KMS-11 (cell line): ENCODE measurements around the gene ACSM2A.
"Not testable (repeated sequence)": the region's sequence is repeated elsewhere in the genome, so short reads cannot be mapped to it uniquely, and the experiment has no call there.

Source experiments
- H2AFZ ChIP-seq: fragments of 200-600 bp; sonication (generic); 2 replicates; pipeline ENCODE4 v1.6.1; 2016; ENCODE audit warnings: antibody characterized with exemption, mixed run types, low read depth
- H3K27ac ChIP-seq: fragments of 200-600 bp; sonication (generic); 2 replicates; pipeline ENCODE4 v1.6.1; 2016; ENCODE audit warnings: mild to moderate bottlenecking, mixed run types
- H3K27me3 ChIP-seq: fragments of 200-600 bp; sonication (generic); 2 replicates; pipeline ENCODE4 v1.6.1; 2017; ENCODE audit warnings: mild to moderate bottlenecking, low read depth, mixed run types, moderate library complexity; ENCODE audit not compliant: insufficient read depth
- H3K36me3 ChIP-seq: fragments of 200-600 bp; sonication (generic); 2 replicates; pipeline ENCODE4 v1.6.1; 2017; ENCODE audit warnings: mild to moderate bottlenecking, mixed run types; ENCODE audit not compliant: insufficient read depth
- H3K4me1 ChIP-seq: fragments of 200-600 bp; sonication (generic); 2 replicates; pipeline ENCODE4 v1.6.1; 2016; ENCODE audit warnings: mild to moderate bottlenecking, low read depth, mixed run types; ENCODE audit not compliant: poor library complexity, severe bottlenecking
- H3K4me2 ChIP-seq: fragments of 200-600 bp; sonication (generic); 2 replicates; pipeline ENCODE4 v1.7.0; 2016; ENCODE audit warnings: mild to moderate bottlenecking, mixed run types
- H3K4me3 ChIP-seq: fragments of 200-600 bp; sonication (generic); IDR thresholded peaks from 2 replicates; pipeline ENCODE4 v1.6.1; 2017; ENCODE audit warnings: low read depth, low read length, mixed read lengths; ENCODE audit not compliant: insufficient read depth
- H3K79me2 ChIP-seq: fragments of 200-600 bp; sonication (generic); 2 replicates; pipeline ENCODE4 v1.6.1; 2016; ENCODE audit warnings: low read depth, mixed run types; ENCODE audit not compliant: insufficient read depth
- H3K9ac ChIP-seq: fragments of 200-600 bp; sonication (generic); 2 replicates; pipeline ENCODE4 v1.6.1; 2016; ENCODE audit warnings: mild to moderate bottlenecking, mixed run types
- H4K20me1 ChIP-seq: fragments of 200-600 bp; sonication (generic); 2 replicates; pipeline ENCODE4 v1.6.1; 2016; ENCODE audit warnings: mild to moderate bottlenecking, mixed run types; ENCODE audit not compliant: insufficient read depth
- TF ChIP-seq, protein P1 (sequence below): fragments of 200-600 bp; sonication (generic); conservative IDR thresholded peaks from 2 replicates; pipeline ENCODE4 v1.6.1; 2017; ENCODE audit warnings: low read depth, mild to moderate bottlenecking, antibody characterized with exemption, low read length, moderate library complexity, mixed read lengths

ACSM2A gene

GRCh38 chr16:20459227-20459626, 7.9 kb downstream of the ACSM2A start:
- H3K9ac ChIP-seq, result not testable (repeated sequence)

DNA sequence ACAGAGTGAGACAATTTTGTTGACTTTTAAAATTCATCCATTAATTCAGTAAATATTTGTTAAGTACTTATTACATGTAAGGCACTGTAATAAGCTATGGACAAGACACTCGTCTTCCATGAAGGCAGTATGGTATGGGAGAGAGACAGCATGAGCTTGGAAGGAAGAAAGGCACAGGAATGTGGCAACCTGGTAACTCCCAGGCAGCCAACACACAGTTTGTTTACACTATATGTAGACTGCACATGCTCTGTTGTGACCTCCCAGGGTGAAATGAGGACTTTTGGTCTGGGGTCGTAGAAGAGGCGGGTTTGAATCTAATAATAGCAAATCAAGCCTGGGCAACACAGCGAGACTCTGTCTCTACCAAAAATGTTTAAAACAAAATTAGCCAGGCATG, 9.0 kb downstream of the ACSM2A start:
- not testable (repeated sequence) for H3K4me2 ChIP-seq, H4K20me1 ChIP-seq, H3K27ac ChIP-seq, H3K4me3 ChIP-seq, H3K27me3 ChIP-seq, H3K9ac ChIP-seq, H3K36me3 ChIP-seq, H3K4me1 ChIP-seq, H3K79me2 ChIP-seq, H2AFZ ChIP-seq

More at GRCh38 chr16:20459227-20459626, 7.9 kb downstream of the ACSM2A start:
- not testable (repeated sequence) for H3K4me2 ChIP-seq, H3K4me3 ChIP-seq, H3K36me3 ChIP-seq, H3K27ac ChIP-seq, H2AFZ ChIP-seq, H3K27me3 ChIP-seq, H3K79me2 ChIP-seq, H3K4me1 ChIP-seq, H4K20me1 ChIP-seq

DNA sequence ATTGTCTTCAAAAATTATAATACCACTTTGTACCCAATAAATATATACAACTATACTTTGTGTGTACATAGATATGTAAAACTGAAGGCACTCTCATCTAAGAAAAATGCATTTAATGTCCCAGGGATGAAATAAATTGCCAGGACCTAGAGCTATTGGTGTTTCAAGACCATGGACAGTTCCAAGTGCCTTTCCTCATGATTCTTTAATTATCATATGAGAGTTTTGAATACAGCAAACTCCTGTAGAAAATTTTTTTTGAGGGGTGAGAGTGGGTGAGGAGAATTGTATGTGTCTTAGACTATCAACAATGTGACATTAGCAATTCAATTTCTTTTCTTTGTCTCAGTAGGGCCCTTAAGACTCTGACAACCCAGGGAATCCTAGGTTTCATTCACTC, 17.6 kb downstream of the ACSM2A start:
- not testable (repeated sequence) for H3K79me2 ChIP-seq, H4K20me1 ChIP-seq, H3K36me3 ChIP-seq, H3K27ac ChIP-seq, H3K4me2 ChIP-seq, H2AFZ ChIP-seq, H3K27me3 ChIP-seq, H3K4me1 ChIP-seq, H3K9ac ChIP-seq, H3K4me3 ChIP-seq

DNA sequence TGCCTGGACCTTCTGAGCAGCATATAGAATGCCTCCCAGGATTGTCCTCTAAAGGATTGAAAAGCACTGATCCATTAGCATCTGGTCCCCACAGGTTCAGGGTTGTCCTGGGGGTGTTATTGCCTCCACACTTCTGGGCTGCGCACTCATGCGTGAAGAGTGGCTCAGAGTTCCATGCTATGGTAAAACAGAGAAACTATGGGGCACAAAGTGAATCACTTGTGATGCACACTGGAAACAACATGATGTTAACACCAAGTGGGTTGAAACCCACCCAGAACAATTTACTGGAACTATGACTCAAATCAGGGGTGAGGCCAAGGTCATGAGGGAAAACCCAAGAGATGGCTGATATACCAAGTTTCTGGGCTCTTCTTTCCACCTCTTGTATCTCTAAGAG, 18.6 kb downstream of the ACSM2A start:
- not testable (repeated sequence) for H3K79me2 ChIP-seq, H3K9ac ChIP-seq, H4K20me1 ChIP-seq, H3K36me3 ChIP-seq, H3K4me3 ChIP-seq, H3K27ac ChIP-seq, H2AFZ ChIP-seq, H3K27me3 ChIP-seq, H3K4me2 ChIP-seq, H3K4me1 ChIP-seq

- H3K4me2 ChIP-seq, H3K27ac ChIP-seq, H3K36me3 ChIP-seq, H2AFZ ChIP-seq, H3K27me3 ChIP-seq, H4K20me1 ChIP-seq, H3K9ac ChIP-seq, H3K79me2 ChIP-seq, H3K4me3 ChIP-seq, H3K4me1 ChIP-seq: not testable (repeated sequence)
Observed at GRCh38 chr16:20470732-20471131, 19.4 kb downstream of the ACSM2A start.

DNA sequence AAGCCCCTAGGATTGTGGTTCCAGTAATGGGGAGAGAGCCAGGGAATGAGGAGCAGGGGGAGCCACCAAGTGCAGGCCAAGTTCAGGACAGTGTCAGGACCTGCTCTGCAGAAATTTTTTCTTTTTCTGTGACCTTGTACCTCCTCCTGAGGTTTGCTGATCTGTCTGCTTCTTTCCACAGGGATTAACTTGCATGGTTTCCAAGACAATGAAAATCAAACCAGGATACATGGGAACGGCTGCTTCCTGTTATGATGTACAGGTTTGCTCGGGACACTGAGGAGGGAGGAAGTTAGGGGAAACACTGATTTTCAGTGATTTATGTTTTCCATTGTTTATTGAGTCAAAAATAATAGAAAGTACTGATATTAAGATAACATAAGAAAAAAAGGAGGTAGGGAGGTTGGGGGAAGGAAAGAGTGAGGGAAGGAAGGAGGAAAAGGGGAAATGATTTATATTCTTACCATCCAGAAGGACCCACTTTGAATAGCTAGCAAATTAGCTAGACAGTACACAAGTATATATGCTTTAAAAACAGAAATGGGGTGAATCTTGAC, 25.9 kb downstream of the ACSM2A start:
- not testable (repeated sequence) for H3K4me1 ChIP-seq, H3K4me2 ChIP-seq, H3K79me2 ChIP-seq, H3K27ac ChIP-seq, H3K36me3 ChIP-seq, H2AFZ ChIP-seq, H3K27me3 ChIP-seq, H3K9ac ChIP-seq, H4K20me1 ChIP-seq, H3K4me3 ChIP-seq

DNA sequence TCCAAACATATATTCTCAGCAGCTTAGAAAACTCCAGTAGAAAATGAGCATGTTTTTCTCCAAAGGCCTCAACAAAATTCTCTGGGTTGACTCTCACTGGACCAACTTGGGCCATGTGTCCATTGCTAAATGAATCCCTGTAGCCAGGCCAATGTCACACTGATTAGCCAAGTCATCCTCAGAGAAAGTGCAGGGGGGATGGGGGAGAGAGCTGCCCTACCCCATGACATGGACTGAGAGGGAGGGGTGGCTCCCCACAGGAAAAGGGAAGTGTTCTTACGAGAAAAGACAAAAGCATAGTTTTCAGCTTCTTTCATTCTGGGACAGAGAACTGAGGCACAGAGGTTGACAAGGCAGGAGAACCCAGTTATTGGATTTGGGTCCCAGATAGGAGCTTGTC, 32.7 kb downstream of the ACSM2A start:
- not testable (repeated sequence) for H4K20me1 ChIP-seq, H3K9ac ChIP-seq, H3K4me1 ChIP-seq, H3K4me2 ChIP-seq, H3K79me2 ChIP-seq, H3K36me3 ChIP-seq, H3K27me3 ChIP-seq, H2AFZ ChIP-seq, H3K27ac ChIP-seq, H3K4me3 ChIP-seq

DNA sequence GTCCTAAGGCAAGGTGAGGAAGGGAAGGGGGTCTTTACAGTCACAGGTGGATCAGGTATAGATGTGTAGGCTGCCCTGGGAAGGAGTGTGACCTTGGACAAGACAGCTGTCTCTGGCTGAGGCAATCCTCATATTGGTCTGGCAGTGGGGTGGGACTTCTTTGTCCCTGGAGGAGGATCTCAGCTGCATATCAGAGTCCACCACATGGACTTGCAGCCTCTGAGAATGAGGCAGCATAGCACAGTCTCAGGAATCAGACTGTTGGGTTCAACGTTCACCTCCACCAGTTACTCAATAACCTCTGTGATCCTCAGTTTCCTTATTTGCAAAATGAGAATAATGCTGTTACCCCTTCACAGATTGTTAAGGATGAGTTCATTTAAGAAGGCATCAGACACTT, 33.4 kb downstream of the ACSM2A start:
- no peak overlapping the region for H3K4me2 ChIP-seq
- H3K36me3 ChIP-seq, result no peaks in the 10 kb centered on the region

More for the DNA sequence above, 33.4 kb downstream of the ACSM2A start:
- no peak overlapping the region for H3K4me3 ChIP-seq
- TF ChIP-seq, protein P1, sequence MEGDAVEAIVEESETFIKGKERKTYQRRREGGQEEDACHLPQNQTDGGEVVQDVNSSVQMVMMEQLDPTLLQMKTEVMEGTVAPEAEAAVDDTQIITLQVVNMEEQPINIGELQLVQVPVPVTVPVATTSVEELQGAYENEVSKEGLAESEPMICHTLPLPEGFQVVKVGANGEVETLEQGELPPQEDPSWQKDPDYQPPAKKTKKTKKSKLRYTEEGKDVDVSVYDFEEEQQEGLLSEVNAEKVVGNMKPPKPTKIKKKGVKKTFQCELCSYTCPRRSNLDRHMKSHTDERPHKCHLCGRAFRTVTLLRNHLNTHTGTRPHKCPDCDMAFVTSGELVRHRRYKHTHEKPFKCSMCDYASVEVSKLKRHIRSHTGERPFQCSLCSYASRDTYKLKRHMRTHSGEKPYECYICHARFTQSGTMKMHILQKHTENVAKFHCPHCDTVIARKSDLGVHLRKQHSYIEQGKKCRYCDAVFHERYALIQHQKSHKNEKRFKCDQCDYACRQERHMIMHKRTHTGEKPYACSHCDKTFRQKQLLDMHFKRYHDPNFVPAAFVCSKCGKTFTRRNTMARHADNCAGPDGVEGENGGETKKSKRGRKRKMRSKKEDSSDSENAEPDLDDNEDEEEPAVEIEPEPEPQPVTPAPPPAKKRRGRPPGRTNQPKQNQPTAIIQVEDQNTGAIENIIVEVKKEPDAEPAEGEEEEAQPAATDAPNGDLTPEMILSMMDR, result no peak
- H3K4me1 ChIP-seq, result no peaks in the 10 kb centered on the region
- no peaks in the 10 kb centered on the region for H3K79me2 ChIP-seq
- no peaks in the 10 kb centered on the region for H3K27me3 ChIP-seq
- H2AFZ ChIP-seq, result no peak overlapping the region
- H4K20me1 ChIP-seq, result no peaks in the 10 kb centered on the region
- H3K9ac ChIP-seq, result no peak overlapping the region
- H3K27ac ChIP-seq, result no peak overlapping the region
